Measurements from ENCODE around the gene CLP1. TPM values are rescaled to one million over a fixed set of nuclear protein-coding genes. Genes with fewer than 3 reads are reported as not detected.

The CLP1 gene
- total RNA-seq, 1 donor from 2014 or later, result 25.7 TPM

GRCh38 chr11:57630171-57630570, 27.4 kb upstream of the CLP1 start:
- Mint-ChIP-seq H3K27ac (ENCODE audit: unreplicated experiment) (no peak overlapping the region), H3K4me3 (no peak overlapping the region), H3K36me3 (ENCODE audit: low read depth) (no peaks in the 10 kb centered on the region), H3K4me1 (peaks cover 17% of the 10 kb centered on the region), H3K9me3 (no peaks in the 10 kb centered on the region), H3K27me3 (ENCODE audit: low read depth) (no peaks in the 10 kb centered on the region)
- TF ChIP-seq CTCF (conservative IDR thresholded peaks at IDR 0.05), result no peak
- DNase-seq (ENCODE audit: low read depth, low spot score), result no peak

GRCh38 chr11:57632116-57632515, 25.4 kb upstream of the CLP1 start:
- Mint-ChIP-seq H3K4me1 (peaks cover 22% of the 10 kb centered on the region), H3K9me3 (no peaks in the 10 kb centered on the region), H3K27me3 (ENCODE audit: low read depth) (no peaks in the 10 kb centered on the region), H3K36me3 (ENCODE audit: low read depth) (no peaks in the 10 kb centered on the region), H3K4me3 (no peak overlapping the region), H3K27ac (ENCODE audit: unreplicated experiment) (no peak overlapping the region)
- no peak for DNase-seq (ENCODE audit: low read depth, low spot score)
- no peak for TF ChIP-seq CTCF (conservative IDR thresholded peaks at IDR 0.05)

- Mint-ChIP-seq H3K9me3 (no peaks in the 10 kb centered on the region), H3K4me1 (peaks cover 34% of the 10 kb centered on the region), H3K27me3 (ENCODE audit: low read depth) (no peaks in the 10 kb centered on the region), H3K36me3 (ENCODE audit: low read depth) (no peaks in the 10 kb centered on the region), H3K4me3 (no peak overlapping the region), H3K27ac (ENCODE audit: unreplicated experiment) (no peak overlapping the region)
- TF ChIP-seq CTCF (conservative IDR thresholded peaks at IDR 0.05), result no peak
- no peak for DNase-seq (ENCODE audit: low read depth, low spot score)
Measured at GRCh38 chr11:57633394-57634070, 24.0 kb upstream of the CLP1 start.

- Mint-ChIP-seq H3K27me3 (ENCODE audit: low read depth) (peaks cover 3% of the 10 kb centered on the region), H3K9me3 (no peaks in the 10 kb centered on the region), H3K27ac (ENCODE audit: unreplicated experiment) (no peak overlapping the region), H3K4me3 (no peak overlapping the region), H3K4me1 (peaks cover 32% of the 10 kb centered on the region), H3K36me3 (ENCODE audit: low read depth) (peaks cover 3% of the 10 kb centered on the region)
- TF ChIP-seq CTCF (conservative IDR thresholded peaks at IDR 0.05), result no peak
- no peak for DNase-seq (ENCODE audit: low read depth, low spot score)
Measured at GRCh38 chr11:57634311-57634710, 23.3 kb upstream of the CLP1 start.

GRCh38 chr11:57635246-57635645, 22.3 kb upstream of the CLP1 start:
- peaks cover 9% of the 10 kb centered on the region for H3K27me3 Mint-ChIP-seq (ENCODE audit: low read depth)
- H3K4me1 Mint-ChIP-seq, result peaks cover 33% of the 10 kb centered on the region
- TF ChIP-seq CTCF (conservative IDR thresholded peaks at IDR 0.05), result no peak
- no peak for DNase-seq (ENCODE audit: low read depth, low spot score)
- peaks cover 3% of the 10 kb centered on the region for H3K36me3 Mint-ChIP-seq (ENCODE audit: low read depth)
- no peak overlapping the region for H3K4me3 Mint-ChIP-seq
- no peak overlapping the region for H3K27ac Mint-ChIP-seq (ENCODE audit: unreplicated experiment)
- no peaks in the 10 kb centered on the region for H3K9me3 Mint-ChIP-seq
